HL-60 (cell line): Measurements from ENCODE around the gene TMUB1.

Experiments used
- CTCF ChIP-seq: IDR thresholded peaks from one replicate; pipeline ENCODE4 v1.5.1; 2011; ENCODE audit warnings: low read length, control low read depth, inconsistent platforms; ENCODE audit not compliant: insufficient read depth
- POLR2AphosphoS5 ChIP-seq: IDR thresholded peaks from 2 replicates; pipeline ENCODE4 v1.6.1; 2012; ENCODE audit warnings: low read depth

GRCh38 chr7:151070574-151070960, 12.7 kb downstream of the TMUB1 start:
- TF ChIP-seq CTCF (no peak), POLR2AphosphoS5 (no peak)
